ENCODE measurements around the gene NIFK.
"Not testable (repeated sequence)": the region's sequence is repeated elsewhere in the genome, so short reads cannot be mapped to it uniquely, and the experiment has no call there.

NIFK gene

DNA sequence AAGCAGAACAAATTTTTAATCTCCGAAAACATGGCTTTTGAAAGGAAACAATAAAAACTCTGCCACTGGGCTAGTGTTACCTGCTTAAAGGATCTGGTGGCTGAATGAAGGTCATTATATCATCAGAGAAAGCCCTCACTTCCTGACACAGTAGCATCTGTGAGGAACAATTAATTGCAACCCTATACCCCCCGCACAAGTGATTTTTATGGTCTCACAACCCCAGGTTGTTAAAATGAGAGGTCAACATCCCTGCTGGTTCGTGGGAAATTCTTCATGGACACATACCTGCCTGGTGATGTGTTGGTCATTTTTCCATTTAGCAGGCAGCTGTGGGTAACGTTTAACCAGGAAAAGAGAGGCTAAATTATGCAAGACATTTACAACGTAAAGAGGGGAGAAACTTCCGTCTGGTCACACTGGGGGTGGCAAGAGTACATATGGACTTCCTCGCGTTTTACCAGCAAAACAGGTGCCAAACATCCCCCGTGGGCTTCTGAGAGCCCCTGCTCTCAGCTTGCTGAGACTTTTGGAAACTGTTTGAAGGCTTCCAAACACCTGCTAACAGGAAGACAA, 29.2 kb downstream of the NIFK start:
- in situ Hi-C loops (cut with MboI; ENCODE audit: low sequenced_read_pairs, unreplicated experiment) = no loop called here

DNA sequence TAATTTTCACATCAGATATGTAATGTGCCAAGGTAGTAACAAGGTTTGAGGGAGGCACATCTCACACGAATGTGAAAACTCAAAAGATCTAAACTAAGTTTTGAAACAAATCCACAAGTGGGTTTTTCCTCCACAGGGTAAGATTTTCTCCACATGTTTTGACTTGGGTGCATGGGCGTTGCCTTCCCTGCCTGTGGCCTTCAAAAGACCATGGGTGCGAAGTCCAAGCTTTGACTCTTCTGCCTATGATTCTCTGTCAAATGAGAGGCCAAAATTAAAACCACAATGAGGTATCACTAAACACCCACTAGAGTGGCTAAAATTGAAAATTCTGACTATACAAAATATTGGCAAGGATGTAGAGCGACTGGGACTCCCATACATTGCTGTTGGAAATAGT, 30.7 kb downstream of the NIFK start:
- DNase-seq (ENCODE audit: low spot score) = no peak
- in situ Hi-C loops (cut with MboI; ENCODE audit: low sequenced_read_pairs, unreplicated experiment) = no loop called here
- TF ChIP-seq, protein P1, sequence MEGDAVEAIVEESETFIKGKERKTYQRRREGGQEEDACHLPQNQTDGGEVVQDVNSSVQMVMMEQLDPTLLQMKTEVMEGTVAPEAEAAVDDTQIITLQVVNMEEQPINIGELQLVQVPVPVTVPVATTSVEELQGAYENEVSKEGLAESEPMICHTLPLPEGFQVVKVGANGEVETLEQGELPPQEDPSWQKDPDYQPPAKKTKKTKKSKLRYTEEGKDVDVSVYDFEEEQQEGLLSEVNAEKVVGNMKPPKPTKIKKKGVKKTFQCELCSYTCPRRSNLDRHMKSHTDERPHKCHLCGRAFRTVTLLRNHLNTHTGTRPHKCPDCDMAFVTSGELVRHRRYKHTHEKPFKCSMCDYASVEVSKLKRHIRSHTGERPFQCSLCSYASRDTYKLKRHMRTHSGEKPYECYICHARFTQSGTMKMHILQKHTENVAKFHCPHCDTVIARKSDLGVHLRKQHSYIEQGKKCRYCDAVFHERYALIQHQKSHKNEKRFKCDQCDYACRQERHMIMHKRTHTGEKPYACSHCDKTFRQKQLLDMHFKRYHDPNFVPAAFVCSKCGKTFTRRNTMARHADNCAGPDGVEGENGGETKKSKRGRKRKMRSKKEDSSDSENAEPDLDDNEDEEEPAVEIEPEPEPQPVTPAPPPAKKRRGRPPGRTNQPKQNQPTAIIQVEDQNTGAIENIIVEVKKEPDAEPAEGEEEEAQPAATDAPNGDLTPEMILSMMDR (IDR thresholded peaks at IDR 0.05; ENCODE audit: borderline replicate concordance, control extremely low read depth, extremely low read depth, insufficient read depth, missing control alignments) = no peak

More for the DNA sequence above, 29.2 kb downstream of the NIFK start:
- no peak for DNase-seq (ENCODE audit: low spot score)
- TF ChIP-seq, protein P1 (IDR thresholded peaks at IDR 0.05; ENCODE audit: borderline replicate concordance, control extremely low read depth, extremely low read depth, insufficient read depth, missing control alignments) = no peak

GRCh38 chr2:121705390-121705789, 31.3 kb downstream of the NIFK start:
- TF ChIP-seq, protein P1 (IDR thresholded peaks at IDR 0.05; ENCODE audit: borderline replicate concordance, control extremely low read depth, extremely low read depth, insufficient read depth, missing control alignments) = no peak
- in situ Hi-C loops (cut with MboI; ENCODE audit: low sequenced_read_pairs, unreplicated experiment) = no loop called here
- no peak for DNase-seq (ENCODE audit: low spot score)

GRCh38 chr2:121701761-121702160, 34.9 kb downstream of the NIFK start:
- DNase-seq (ENCODE audit: low spot score); in situ Hi-C loops (cut with MboI; ENCODE audit: low sequenced_read_pairs, unreplicated experiment): not testable (repeated sequence)

DNA sequence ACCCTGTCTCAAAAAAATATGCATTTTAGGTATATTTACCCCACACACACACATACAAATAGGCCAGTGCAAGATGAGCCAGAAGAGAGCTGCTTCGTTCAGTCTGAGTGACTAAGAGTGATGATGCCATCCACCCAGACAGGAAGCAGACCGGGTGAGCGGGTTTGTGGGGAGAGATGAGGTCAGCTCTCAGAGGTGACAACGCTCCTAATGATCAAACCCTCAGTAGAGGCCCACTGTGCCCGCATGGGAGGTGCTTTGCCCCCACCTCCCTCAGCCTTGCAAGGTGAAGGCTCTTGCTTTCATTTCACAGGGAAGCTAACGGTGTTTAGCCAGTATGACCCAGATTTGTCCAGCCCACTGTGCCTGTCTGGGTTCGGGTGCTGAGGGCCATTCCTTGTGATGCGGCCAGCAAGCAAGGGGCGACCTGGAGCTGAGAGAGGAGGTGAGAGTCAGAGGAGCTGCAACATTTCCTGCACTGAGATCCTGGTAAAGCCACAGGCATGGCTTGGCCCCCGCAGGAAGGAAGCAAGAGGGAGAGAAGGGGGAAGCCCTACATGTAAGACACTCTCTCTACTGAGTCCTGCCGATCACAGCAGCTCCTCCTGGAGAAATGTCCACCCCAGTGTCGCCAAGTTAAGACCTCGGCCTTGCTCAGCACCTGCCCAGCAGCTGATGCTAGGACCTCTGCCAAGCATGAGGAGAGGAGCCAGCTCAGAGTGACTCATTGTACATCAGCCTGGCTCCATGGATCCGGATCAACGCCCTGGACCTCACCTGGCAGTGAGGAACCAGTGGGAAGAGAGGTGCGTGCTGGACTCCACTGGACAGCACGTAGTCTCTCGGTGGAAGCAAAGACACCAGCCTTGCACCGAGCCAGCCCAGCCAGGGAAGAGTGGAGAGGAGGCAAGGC, 37.0 kb downstream of the NIFK start:
- peak; percentile 84 for DNase-seq (ENCODE audit: low spot score)
- in situ Hi-C loops (cut with MboI; ENCODE audit: low sequenced_read_pairs, unreplicated experiment) = no loop called here
- TF ChIP-seq, protein P1 (IDR thresholded peaks at IDR 0.05; ENCODE audit: borderline replicate concordance, control extremely low read depth, extremely low read depth, insufficient read depth, missing control alignments) = no peak

DNA sequence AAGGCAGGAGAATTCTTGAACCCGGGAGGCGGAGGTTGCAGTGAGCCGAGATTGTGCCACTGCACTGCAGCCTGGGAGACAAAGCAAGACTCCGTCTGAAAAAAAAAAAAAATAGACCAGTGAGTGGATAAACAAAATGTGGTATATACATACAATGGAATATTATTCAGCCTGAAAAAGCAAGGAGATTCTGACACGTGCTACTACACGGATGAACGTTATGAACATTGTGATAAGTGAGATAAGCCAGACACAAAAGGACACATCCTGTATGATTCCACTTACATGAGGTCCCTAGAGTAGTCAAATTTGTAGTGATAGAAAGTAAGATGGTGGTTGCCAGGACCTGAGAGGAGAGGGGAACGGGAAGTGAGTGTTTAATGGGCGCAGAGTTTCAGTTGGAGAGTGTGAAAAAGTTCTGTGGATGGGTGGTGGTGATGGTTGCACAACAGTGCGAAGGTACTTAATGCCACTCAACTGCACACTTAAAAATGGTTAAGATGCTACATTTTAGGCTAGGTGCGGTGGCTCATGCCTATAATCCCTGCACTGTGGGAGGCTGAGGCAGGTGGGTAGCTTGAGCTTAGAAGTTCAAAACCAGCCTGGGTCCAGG, 38.3 kb downstream of the NIFK start:
- no peak for DNase-seq (ENCODE audit: low spot score)
- TF ChIP-seq, protein P1 (IDR thresholded peaks at IDR 0.05; ENCODE audit: borderline replicate concordance, control extremely low read depth, extremely low read depth, insufficient read depth, missing control alignments) = no peak
- in situ Hi-C loops (cut with MboI; ENCODE audit: low sequenced_read_pairs, unreplicated experiment) = no loop called here
